ENCODE results near the gene GABRG3. TPM values are rescaled to one million over a fixed set of nuclear protein-coding genes. Genes with fewer than 3 reads are reported as not detected.

The GABRG3 gene
- total and polyA plus RNA-seq, 2 experiments from 2014 or later = 0.15 to 0.43 TPM

GRCh38 chr15:27499191-27499590 is 528.2 kb downstream of the GABRG3 start:
- Histone ChIP-seq H4K20me1 (ENCODE audit: insufficient read depth, poor library complexity, severe bottlenecking) (no peaks in the 10 kb centered on the region), H3K4me3 (no peak overlapping the region), H3K79me2 (no peaks in the 10 kb centered on the region), H3K4me2 (no peak overlapping the region), H3K27me3 (no peaks in the 10 kb centered on the region), H2AFZ (no peak overlapping the region), H3K4me1 (ENCODE audit: insufficient read depth) (no peaks in the 10 kb centered on the region), H3K36me3 (replicated peaks; ENCODE audit: insufficient read depth, low read depth) (no peaks in the 10 kb centered on the region), H3K9me2 (replicated peaks; ENCODE audit: insufficient read depth) (no peaks in the 10 kb centered on the region), H3K9me3 (ENCODE audit: low read depth) (no peaks in the 10 kb centered on the region), H3K27ac (no peak overlapping the region)
- TF ChIP-seq EZH2phosphoT487 (IDR thresholded peaks at IDR 0.05; ENCODE audit: low read depth, severe bottlenecking, unreplicated experiment) (no peak), CTCF (IDR thresholded peaks at IDR 0.05; ENCODE audit: poor library complexity) (no peak), EZH2 (IDR thresholded peaks at IDR 0.05; ENCODE audit: borderline replicate concordance) (no peak)
- WGBS (ENCODE audit: low lambda C conversion rate, missing lambda C conversion rate) = 89% methylated on average over 4 of the region's 4 CpGs
- no peak for DNase-seq (ENCODE audit: low spot score)

- H3K79me2 ChIP-seq = no peaks in the 10 kb centered on the region
- H3K4me1 ChIP-seq (ENCODE audit: insufficient read depth) = no peaks in the 10 kb centered on the region
Observed at GRCh38 chr15:27499719-27500118, 528.7 kb downstream of the GABRG3 start.

DNA sequence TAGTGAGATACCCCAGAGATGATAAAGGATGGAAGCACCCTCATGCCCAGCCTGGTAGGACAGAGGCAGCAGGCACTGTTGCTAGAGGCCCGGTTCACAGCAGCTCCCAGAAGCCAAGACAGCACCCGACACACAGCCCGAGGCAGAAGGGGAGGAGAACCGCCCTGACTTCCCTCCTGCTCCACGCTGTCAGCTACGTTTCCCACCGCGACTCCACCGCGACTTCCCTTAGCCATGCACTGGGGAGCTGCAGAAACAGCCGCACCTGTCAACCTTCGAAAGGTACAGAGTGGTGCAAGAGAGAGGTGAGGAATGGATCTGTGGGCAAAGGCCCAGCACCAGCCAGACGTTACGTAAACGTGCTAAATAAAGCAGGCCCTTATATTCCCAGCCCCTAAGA is 529.2 kb downstream of the GABRG3 start:
- TF ChIP-seq CTCF (IDR thresholded peaks at IDR 0.05; ENCODE audit: poor library complexity) (no peak), EZH2phosphoT487 (IDR thresholded peaks at IDR 0.05; ENCODE audit: low read depth, severe bottlenecking, unreplicated experiment) (no peak)
- H3K9me2 ChIP-seq (replicated peaks; ENCODE audit: insufficient read depth) = no peaks in the 10 kb centered on the region
- H3K9me3 ChIP-seq (ENCODE audit: low read depth) = no peaks in the 10 kb centered on the region
- no peaks in the 10 kb centered on the region for H3K79me2 ChIP-seq
- no peak overlapping the region for H2AFZ ChIP-seq
- H3K4me2 ChIP-seq = no peak overlapping the region
- no peak overlapping the region for H3K4me3 ChIP-seq
- no peaks in the 10 kb centered on the region for H3K27me3 ChIP-seq
- no peaks in the 10 kb centered on the region for H3K36me3 ChIP-seq (replicated peaks; ENCODE audit: insufficient read depth, low read depth)
- H3K27ac ChIP-seq = no peak overlapping the region
- no peaks in the 10 kb centered on the region for H4K20me1 ChIP-seq (ENCODE audit: insufficient read depth, poor library complexity, severe bottlenecking)
- H3K4me1 ChIP-seq (ENCODE audit: insufficient read depth) = no peaks in the 10 kb centered on the region
- 94% methylated on average over 15 of the region's 15 CpGs for WGBS (ENCODE audit: low lambda C conversion rate, missing lambda C conversion rate)
- no peak for DNase-seq (ENCODE audit: low spot score)

More at GRCh38 chr15:27499719-27500118, 528.7 kb downstream of the GABRG3 start:
- Histone ChIP-seq H3K27ac (no peak overlapping the region), H3K9me2 (replicated peaks; ENCODE audit: insufficient read depth) (no peaks in the 10 kb centered on the region), H3K27me3 (no peaks in the 10 kb centered on the region), H3K4me2 (no peak overlapping the region), H3K4me3 (no peak overlapping the region), H2AFZ (no peak overlapping the region), H3K36me3 (replicated peaks; ENCODE audit: insufficient read depth, low read depth) (no peaks in the 10 kb centered on the region), H4K20me1 (ENCODE audit: insufficient read depth, poor library complexity, severe bottlenecking) (no peaks in the 10 kb centered on the region), H3K9me3 (ENCODE audit: low read depth) (no peaks in the 10 kb centered on the region)
- no peak for TF ChIP-seq EZH2phosphoT487 (IDR thresholded peaks at IDR 0.05; ENCODE audit: low read depth, severe bottlenecking, unreplicated experiment)
- TF ChIP-seq EZH2 (IDR thresholded peaks at IDR 0.05; ENCODE audit: borderline replicate concordance) = no peak
- no peak for TF ChIP-seq CTCF (IDR thresholded peaks at IDR 0.05; ENCODE audit: poor library complexity)
- WGBS (ENCODE audit: low lambda C conversion rate, missing lambda C conversion rate) = 71% methylated on average over 6 of the region's 6 CpGs
- DNase-seq (ENCODE audit: low spot score) = no peak

- Histone ChIP-seq H3K4me2 (no peak overlapping the region), H2AFZ (no peak overlapping the region), H3K36me3 (replicated peaks; ENCODE audit: insufficient read depth, low read depth) (no peaks in the 10 kb centered on the region), H3K9me2 (replicated peaks; ENCODE audit: insufficient read depth) (no peaks in the 10 kb centered on the region), H3K4me3 (no peak overlapping the region), H3K79me2 (no peaks in the 10 kb centered on the region), H3K4me1 (ENCODE audit: insufficient read depth) (no peaks in the 10 kb centered on the region), H4K20me1 (ENCODE audit: insufficient read depth, poor library complexity, severe bottlenecking) (no peaks in the 10 kb centered on the region), H3K27me3 (no peaks in the 10 kb centered on the region), H3K9me3 (ENCODE audit: low read depth) (no peaks in the 10 kb centered on the region), H3K27ac (no peak overlapping the region)
- DNase-seq (ENCODE audit: low spot score) = no peak
- TF ChIP-seq CTCF (IDR thresholded peaks at IDR 0.05; ENCODE audit: poor library complexity) (no peak), EZH2 (IDR thresholded peaks at IDR 0.05; ENCODE audit: borderline replicate concordance) (no peak), EZH2phosphoT487 (IDR thresholded peaks at IDR 0.05; ENCODE audit: low read depth, severe bottlenecking, unreplicated experiment) (no peak)
Observed at GRCh38 chr15:27506752-27507151, 535.8 kb downstream of the GABRG3 start.
